Neural progenitor cell (in vitro differentiated cells): ENCODE data around the gene HLA-C. TPM values are rescaled to one million over a fixed set of nuclear protein-coding genes. Genes with fewer than 3 reads are reported as not detected.
"Not testable (repeated sequence)": the region's sequence is repeated elsewhere in the genome, so short reads cannot be mapped to it uniquely, and the experiment has no call there.

Source experiments
- DNase-seq: peaks from one replicate; pipeline ENCODE4 v3.0.0-alpha.2; 2016; ENCODE audit warnings: low spot score
- H2AFZ ChIP-seq: fragments of 200-600 bp; sonication (generic); replicated peaks from 2 replicates; pipeline ENCODE4 v1.6.1; 2016; ENCODE audit warnings: antibody characterized with exemption
- H3F3A ChIP-seq: fragments of 200-600 bp; sonication (generic); 2 replicates; pipeline ENCODE4 v1.6.1; 2016; ENCODE audit warnings: antibody characterized with exemption, low read depth
- H3K27ac ChIP-seq: fragments of 200-600 bp; sonication (generic); 2 replicates; pipeline ENCODE4 v1.5.1; 2016; ENCODE audit warnings: mild to moderate bottlenecking
- H3K27me3 ChIP-seq: fragments of 200-600 bp; sonication (generic); 2 replicates; pipeline ENCODE4 v1.6.1; 2016; ENCODE audit warnings: mild to moderate bottlenecking, moderate library complexity
- H3K36me3 ChIP-seq: fragments of 200-600 bp; sonication (generic); 2 replicates; pipeline ENCODE4 v1.5.1; 2016
- H3K4me1 ChIP-seq: fragments of 200-600 bp; sonication (generic); 2 replicates; pipeline ENCODE4 v1.6.1; 2016; ENCODE audit warnings: mixed run types
- H3K4me2 ChIP-seq: fragments of 200-600 bp; sonication (generic); 2 replicates; pipeline ENCODE4 v1.6.1; 2016
- H3K4me3 ChIP-seq: fragments of 200-600 bp; sonication (generic); 2 replicates; pipeline ENCODE4 v1.5.1; 2016
- H3K79me2 ChIP-seq: fragments of 200-600 bp; sonication (generic); 2 replicates; pipeline ENCODE4 v1.6.1; 2016; ENCODE audit warnings: low read depth
- H3K9ac ChIP-seq: fragments of 200-600 bp; sonication (generic); 2 replicates; pipeline ENCODE4 v1.6.1; 2016
- H3K9me3 ChIP-seq: fragments of 200-600 bp; sonication (generic); 2 replicates; pipeline ENCODE4 v1.5.1; 2016; ENCODE audit warnings: low read depth
- H4K20me1 ChIP-seq: fragments of 200-600 bp; sonication (generic); 2 replicates; pipeline ENCODE4 v1.6.1; 2016; ENCODE audit warnings: low read depth
- H3K27ac Mint-ChIP-seq: 3 replicates; pipeline ENCODE4 v1.8.0; 2021; ENCODE audit warnings: mixed read lengths
- H3K27me3 Mint-ChIP-seq: 2 replicates; pipeline ENCODE4 v1.8.0; 2022; ENCODE audit warnings: low read depth, mild to moderate bottlenecking, inconsistent platforms, moderate library complexity, mixed read lengths; ENCODE audit not compliant: insufficient read depth
- H3K36me3 Mint-ChIP-seq: 3 replicates; pipeline ENCODE4 v1.8.0; 2021; ENCODE audit warnings: mixed read lengths
- H3K4me1 Mint-ChIP-seq: 3 replicates; pipeline ENCODE4 v1.8.0; 2021; ENCODE audit warnings: mixed read lengths
- H3K4me3 Mint-ChIP-seq: 3 replicates; pipeline ENCODE4 v1.8.0; 2021; ENCODE audit warnings: mild to moderate bottlenecking, moderate library complexity, mixed read lengths
- H3K9me3 Mint-ChIP-seq: 3 replicates; pipeline ENCODE4 v1.8.0; 2020; ENCODE audit warnings: mixed read lengths
- CTCF ChIP-seq: fragments of 200-600 bp; sonication (generic); IDR thresholded peaks from 2 replicates; pipeline ENCODE4 v1.5.1; 2017; ENCODE audit warnings: antibody characterized with exemption, mild to moderate bottlenecking
- EZH2 ChIP-seq: fragments of 200-600 bp; sonication (generic); IDR thresholded peaks from 2 replicates; pipeline ENCODE4 v1.6.1; 2017; ENCODE audit warnings: antibody characterized with exemption, mild to moderate bottlenecking, moderate library complexity
- EZH2phosphoT487 ChIP-seq: fragments of 200-600 bp; sonication (generic); IDR thresholded peaks from 2 replicates; pipeline ENCODE4 v1.6.1; 2017; ENCODE audit warnings: antibody characterized with exemption
- total RNA-seq: library from RNA; depleted of rRNA; stranded (reverse); fragments of >200 nt; gene quantifications from 2 replicates; pipeline ENCODE4 v1.2.3, GENCODE V29; 2015; ENCODE audit warnings: low replicate concordance

HLA-C gene
- total RNA-seq, 1 donor from 2014 or later = 65.2 TPM

- peaks cover 11% of the 10 kb centered on the region for H3K9me3 Mint-ChIP-seq
Measured at GRCh38 chr6:31267651-31268368, 4.1 kb downstream of the HLA-C start.

DNA sequence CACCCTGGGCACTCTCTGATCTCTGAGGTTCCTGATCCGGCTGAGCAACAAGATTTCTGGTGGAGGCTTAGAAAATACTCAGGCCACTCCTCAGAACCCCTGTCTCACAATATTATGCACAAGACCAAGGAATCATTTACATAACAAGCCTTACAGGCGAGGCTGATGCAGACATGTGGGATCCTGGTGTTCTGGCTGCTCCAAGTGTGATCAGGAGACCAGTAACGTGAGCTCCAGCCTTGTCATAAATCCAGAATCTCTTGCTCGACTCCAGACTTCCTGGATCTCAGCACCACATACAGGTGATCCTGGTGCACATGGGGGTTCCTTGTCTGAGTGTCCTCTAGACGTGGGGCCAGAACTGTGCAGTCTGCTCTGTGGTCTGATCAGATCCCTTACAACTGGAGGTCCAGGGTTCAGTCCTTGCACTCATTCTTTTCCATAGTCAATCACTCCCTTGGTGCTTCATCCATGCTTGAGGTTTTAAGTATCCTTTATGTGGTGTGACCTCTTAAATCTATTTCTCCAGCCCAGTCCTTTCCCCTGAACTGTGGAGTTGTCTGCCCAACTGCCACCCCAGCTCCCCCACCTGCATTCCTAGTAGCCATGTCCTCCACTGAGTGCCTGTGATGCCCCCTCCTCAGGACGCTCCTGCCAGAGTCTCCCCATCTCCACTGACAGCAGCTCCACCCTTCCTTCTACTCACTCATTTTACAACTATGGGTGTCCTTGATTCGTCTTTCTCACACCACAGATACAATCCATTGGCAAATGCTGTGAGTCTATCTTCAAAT, 5.1 kb downstream of the HLA-C start:
- no peaks in the 10 kb centered on the region for H3F3A ChIP-seq
- no peak overlapping the region for H2AFZ ChIP-seq
- no peaks in the 10 kb centered on the region for H3K27me3 ChIP-seq
- H3K4me1 ChIP-seq = no peaks in the 10 kb centered on the region
- no peak overlapping the region for H3K27ac ChIP-seq
- Mint-ChIP-seq H3K9me3 (peaks cover 16% of the 10 kb centered on the region), H3K36me3 (peaks cover 8% of the 10 kb centered on the region), H3K4me1 (peaks cover 7% of the 10 kb centered on the region), H3K4me3 (no peak overlapping the region), H3K27me3 (peaks cover 20% of the 10 kb centered on the region), H3K27ac (no peak overlapping the region)
- no peak overlapping the region for H3K4me3 ChIP-seq
- H3K36me3 ChIP-seq = no peaks in the 10 kb centered on the region
- H4K20me1 ChIP-seq = no peaks in the 10 kb centered on the region
- H3K9me3 ChIP-seq = no peaks in the 10 kb centered on the region
- no peak overlapping the region for H3K4me2 ChIP-seq
- no peak for TF ChIP-seq EZH2
- no peak for TF ChIP-seq EZH2phosphoT487
- TF ChIP-seq CTCF = no peak
- H3K79me2 ChIP-seq = no peaks in the 10 kb centered on the region
- no peak overlapping the region for H3K9ac ChIP-seq
- DNase-seq = no peak

More at GRCh38 chr6:31267651-31268368, 4.1 kb downstream of the HLA-C start:
- no peak for DNase-seq
- Histone ChIP-seq H3K4me3 (no peak overlapping the region), H3K36me3 (no peaks in the 10 kb centered on the region), H2AFZ (no peak overlapping the region), H3K79me2 (no peaks in the 10 kb centered on the region), H3F3A (no peaks in the 10 kb centered on the region), H3K4me2 (no peak overlapping the region), H3K4me1 (no peaks in the 10 kb centered on the region), H3K9me3 (no peaks in the 10 kb centered on the region), H3K9ac (no peak overlapping the region), H3K27me3 (peaks cover 5% of the 10 kb centered on the region), H4K20me1 (no peaks in the 10 kb centered on the region), H3K27ac (no peak overlapping the region)
- Mint-ChIP-seq H3K27me3 (peaks cover 30% of the 10 kb centered on the region), H3K4me1 (peaks cover 12% of the 10 kb centered on the region), H3K36me3 (peaks cover 8% of the 10 kb centered on the region), H3K27ac (peak overlapping the region; percentile 0), H3K4me3 (no peak overlapping the region)
- no peak for TF ChIP-seq CTCF
- TF ChIP-seq EZH2 = no peak

DNA sequence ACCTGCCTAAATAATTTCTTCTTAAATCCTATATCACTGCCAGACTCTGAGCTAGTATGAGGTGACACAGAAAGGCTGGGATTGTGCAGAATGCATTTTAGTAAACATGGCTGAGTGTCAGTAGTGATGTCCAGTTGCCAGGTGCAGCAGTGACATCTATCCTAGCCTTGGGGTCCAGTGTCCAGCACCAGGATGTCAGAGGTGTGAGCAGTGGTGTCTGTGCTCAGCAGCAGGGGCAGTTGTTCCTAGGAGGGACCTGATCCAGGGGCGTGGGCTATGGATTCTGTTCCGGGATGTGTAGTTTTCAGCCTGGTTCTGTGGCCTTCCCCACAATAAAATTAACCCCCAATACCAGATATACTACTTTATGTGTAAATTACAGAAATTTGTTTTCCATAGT, 6.0 kb downstream of the HLA-C start:
- H3K27ac Mint-ChIP-seq = no peak overlapping the region
- Histone ChIP-seq H3K36me3 (no peaks in the 10 kb centered on the region), H4K20me1 (no peaks in the 10 kb centered on the region), H3F3A (no peaks in the 10 kb centered on the region), H3K9me3 (no peaks in the 10 kb centered on the region), H3K79me2 (no peaks in the 10 kb centered on the region), H3K27me3 (no peaks in the 10 kb centered on the region), H3K9ac (no peak overlapping the region), H3K4me1 (no peaks in the 10 kb centered on the region), H3K27ac (no peak overlapping the region), H3K4me3 (no peak overlapping the region), H2AFZ (no peak overlapping the region), H3K4me2 (no peak overlapping the region)
- peaks cover 7% of the 10 kb centered on the region for H3K4me1 Mint-ChIP-seq
- no peak for TF ChIP-seq EZH2phosphoT487
- no peak for TF ChIP-seq CTCF
- no peak for TF ChIP-seq EZH2
- H3K27me3 Mint-ChIP-seq = peaks cover 19% of the 10 kb centered on the region
- H3K36me3 Mint-ChIP-seq = peaks cover 8% of the 10 kb centered on the region
- no peak for DNase-seq
- no peak overlapping the region for H3K4me3 Mint-ChIP-seq
- H3K9me3 Mint-ChIP-seq = peaks cover 20% of the 10 kb centered on the region

GRCh38 chr6:31263346-31263933, 8.5 kb downstream of the HLA-C start:
- H2AFZ ChIP-seq, H3K9me3 ChIP-seq, H3K27ac Mint-ChIP-seq, H4K20me1 ChIP-seq, H3K27me3 Mint-ChIP-seq, DNase-seq, H3K36me3 ChIP-seq, H3K27ac ChIP-seq, H3K27me3 ChIP-seq, H3K4me3 Mint-ChIP-seq, H3K4me2 ChIP-seq, H3K9ac ChIP-seq, H3K79me2 ChIP-seq, H3K4me1 Mint-ChIP-seq, H3K36me3 Mint-ChIP-seq, H3F3A ChIP-seq, H3K4me1 ChIP-seq, H3K4me3 ChIP-seq: not testable (repeated sequence)
- peaks cover 23% of the 10 kb centered on the region for H3K9me3 Mint-ChIP-seq

DNA sequence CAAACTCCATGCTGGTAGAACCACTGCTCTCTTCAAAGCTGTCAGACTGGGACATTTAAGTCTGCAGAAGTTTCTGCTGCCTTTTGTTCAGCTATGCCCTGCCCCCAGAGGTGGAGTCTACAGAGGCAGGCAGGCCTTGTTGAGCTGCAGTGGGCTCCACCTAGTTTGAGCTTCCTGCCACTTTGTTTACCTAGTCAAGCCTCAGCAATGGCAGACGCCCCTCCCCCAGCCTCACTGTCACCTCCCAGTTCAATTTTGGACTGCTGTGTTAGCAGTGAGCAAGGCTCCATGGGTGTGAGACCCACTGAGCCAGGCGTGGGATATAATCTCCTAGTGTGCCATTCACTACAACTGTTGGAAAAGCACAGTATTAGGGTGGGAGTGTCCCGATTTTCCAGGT, 11.9 kb downstream of the HLA-C start:
- H3K4me1 ChIP-seq, H3K36me3 Mint-ChIP-seq, H3F3A ChIP-seq, H3K27ac ChIP-seq, H3K79me2 ChIP-seq, H3K9ac ChIP-seq, H3K27me3 ChIP-seq, H3K4me3 Mint-ChIP-seq, H2AFZ ChIP-seq, H3K4me2 ChIP-seq, H3K9me3 ChIP-seq, H3K4me3 ChIP-seq, H3K27me3 Mint-ChIP-seq, H3K36me3 ChIP-seq, DNase-seq, H3K4me1 Mint-ChIP-seq, H4K20me1 ChIP-seq, H3K27ac Mint-ChIP-seq: not testable (repeated sequence)
- H3K9me3 Mint-ChIP-seq = peaks cover 23% of the 10 kb centered on the region
